ENCODE measurements around the gene SLC47A1.

The SLC47A1 gene

DNA sequence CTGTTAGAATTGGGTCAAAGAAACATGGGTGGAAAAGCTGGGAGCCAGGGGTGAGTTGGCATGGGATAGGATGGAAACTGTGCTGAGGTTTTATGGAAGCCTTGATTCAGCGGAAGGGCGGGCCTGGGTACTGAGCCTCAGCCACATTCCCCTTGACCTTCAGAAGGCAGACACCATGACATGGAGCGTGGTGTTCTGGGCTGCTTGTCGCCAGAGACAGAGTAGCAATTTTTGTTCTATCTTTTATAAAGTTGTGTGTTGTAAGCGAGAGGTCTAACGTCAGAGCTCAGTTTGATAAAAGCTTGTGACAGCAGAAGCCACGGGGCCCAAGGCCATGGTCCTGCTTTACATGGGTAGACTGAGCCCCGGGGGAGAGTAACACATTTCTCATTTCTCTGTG, 50.2 kb downstream of the SLC47A1 start (continued):
- no peak for TF ChIP-seq REPIN1 (tag by site-specific recombination; IDR thresholded peaks at IDR 0.05; ENCODE audit: low read depth)
- no peak for TF ChIP-seq GLIS2 (tag by site-specific recombination; IDR thresholded peaks at IDR 0.05)
- TF ChIP-seq, protein P1, sequence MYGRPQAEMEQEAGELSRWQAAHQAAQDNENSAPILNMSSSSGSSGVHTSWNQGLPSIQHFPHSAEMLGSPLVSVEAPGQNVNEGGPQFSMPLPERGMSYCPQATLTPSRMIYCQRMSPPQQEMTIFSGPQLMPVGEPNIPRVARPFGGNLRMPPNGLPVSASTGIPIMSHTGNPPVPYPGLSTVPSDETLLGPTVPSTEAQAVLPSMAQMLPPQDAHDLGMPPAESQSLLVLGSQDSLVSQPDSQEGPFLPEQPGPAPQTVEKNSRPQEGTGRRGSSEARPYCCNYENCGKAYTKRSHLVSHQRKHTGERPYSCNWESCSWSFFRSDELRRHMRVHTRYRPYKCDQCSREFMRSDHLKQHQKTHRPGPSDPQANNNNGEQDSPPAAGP (tag by site-specific recombination; IDR thresholded peaks at IDR 0.05), result no peak

DNA sequence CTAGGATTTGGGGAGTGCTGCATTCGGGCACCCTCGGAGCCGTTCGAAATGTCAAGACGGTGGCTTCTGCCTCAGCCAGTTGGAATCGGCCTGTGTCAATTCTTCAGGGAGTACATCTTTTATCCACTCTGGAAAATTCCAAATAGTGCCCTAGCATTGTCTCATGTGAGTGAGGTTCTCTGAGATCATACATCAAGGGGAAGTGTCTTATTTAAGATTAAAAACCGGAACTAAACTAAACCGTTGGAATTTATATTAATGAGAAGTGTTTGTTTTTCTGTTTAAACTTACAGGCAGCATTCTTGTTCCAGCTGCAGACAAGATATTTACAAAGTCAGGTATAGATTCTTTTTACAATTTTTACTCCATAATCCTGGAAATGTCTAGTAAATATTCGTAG, 56.8 kb downstream of the SLC47A1 start:
- ChIA-PET POLR2A (no interaction called here), CTCF (no interaction called here)
- no peak overlapping the region for H3K27ac ChIP-seq (ENCODE audit: extremely low read depth, low read depth, low read length)
- TF ChIP-seq ZNF549 (tag by site-specific recombination; IDR thresholded peaks at IDR 0.05) (no peak), KLF9 (tag by site-specific recombination; IDR thresholded peaks at IDR 0.05; ENCODE audit: low read depth) (no peak), ZNF354C (tag by site-specific recombination; IDR thresholded peaks at IDR 0.05; ENCODE audit: borderline replicate concordance, low read depth) (no peak), ZNF335 (tag by site-specific recombination; conservative IDR thresholded peaks at IDR 0.05) (no peak), ZNF664 (tag by site-specific recombination; IDR thresholded peaks at IDR 0.05) (no peak), ZNF19 (tag by site-specific recombination; IDR thresholded peaks at IDR 0.05; ENCODE audit: low read depth) (no peak)
- TF ChIP-seq, protein P2, sequence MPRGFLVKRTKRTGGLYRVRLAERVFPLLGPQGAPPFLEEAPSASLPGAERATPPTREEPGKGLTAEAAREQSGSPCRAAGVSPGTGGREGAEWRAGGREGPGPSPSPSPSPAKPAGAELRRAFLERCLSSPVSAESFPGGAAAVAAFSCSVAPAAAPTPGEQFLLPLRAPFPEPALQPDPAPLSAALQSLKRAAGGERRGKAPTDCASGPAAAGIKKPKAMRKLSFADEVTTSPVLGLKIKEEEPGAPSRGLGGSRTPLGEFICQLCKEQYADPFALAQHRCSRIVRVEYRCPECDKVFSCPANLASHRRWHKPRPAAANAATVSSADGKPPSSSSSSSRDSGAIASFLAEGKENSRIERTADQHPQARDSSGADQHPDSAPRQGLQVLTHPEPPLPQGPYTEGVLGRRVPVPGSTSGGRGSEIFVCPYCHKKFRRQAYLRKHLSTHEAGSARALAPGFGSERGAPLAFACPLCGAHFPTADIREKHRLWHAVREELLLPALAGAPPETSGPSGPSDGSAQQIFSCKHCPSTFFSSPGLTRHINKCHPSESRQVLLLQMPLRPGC (tag by site-specific recombination; IDR thresholded peaks at IDR 0.05), result no peak
- TF ChIP-seq, protein P3, sequence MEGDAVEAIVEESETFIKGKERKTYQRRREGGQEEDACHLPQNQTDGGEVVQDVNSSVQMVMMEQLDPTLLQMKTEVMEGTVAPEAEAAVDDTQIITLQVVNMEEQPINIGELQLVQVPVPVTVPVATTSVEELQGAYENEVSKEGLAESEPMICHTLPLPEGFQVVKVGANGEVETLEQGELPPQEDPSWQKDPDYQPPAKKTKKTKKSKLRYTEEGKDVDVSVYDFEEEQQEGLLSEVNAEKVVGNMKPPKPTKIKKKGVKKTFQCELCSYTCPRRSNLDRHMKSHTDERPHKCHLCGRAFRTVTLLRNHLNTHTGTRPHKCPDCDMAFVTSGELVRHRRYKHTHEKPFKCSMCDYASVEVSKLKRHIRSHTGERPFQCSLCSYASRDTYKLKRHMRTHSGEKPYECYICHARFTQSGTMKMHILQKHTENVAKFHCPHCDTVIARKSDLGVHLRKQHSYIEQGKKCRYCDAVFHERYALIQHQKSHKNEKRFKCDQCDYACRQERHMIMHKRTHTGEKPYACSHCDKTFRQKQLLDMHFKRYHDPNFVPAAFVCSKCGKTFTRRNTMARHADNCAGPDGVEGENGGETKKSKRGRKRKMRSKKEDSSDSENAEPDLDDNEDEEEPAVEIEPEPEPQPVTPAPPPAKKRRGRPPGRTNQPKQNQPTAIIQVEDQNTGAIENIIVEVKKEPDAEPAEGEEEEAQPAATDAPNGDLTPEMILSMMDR (tag by site-specific recombination; IDR thresholded peaks at IDR 0.05), result no peak
- TF ChIP-seq, protein P4, sequence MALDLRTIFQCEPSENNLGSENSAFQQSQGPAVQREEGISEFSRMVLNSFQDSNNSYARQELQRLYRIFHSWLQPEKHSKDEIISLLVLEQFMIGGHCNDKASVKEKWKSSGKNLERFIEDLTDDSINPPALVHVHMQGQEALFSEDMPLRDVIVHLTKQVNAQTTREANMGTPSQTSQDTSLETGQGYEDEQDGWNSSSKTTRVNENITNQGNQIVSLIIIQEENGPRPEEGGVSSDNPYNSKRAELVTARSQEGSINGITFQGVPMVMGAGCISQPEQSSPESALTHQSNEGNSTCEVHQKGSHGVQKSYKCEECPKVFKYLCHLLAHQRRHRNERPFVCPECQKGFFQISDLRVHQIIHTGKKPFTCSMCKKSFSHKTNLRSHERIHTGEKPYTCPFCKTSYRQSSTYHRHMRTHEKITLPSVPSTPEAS (tag by site-specific recombination; IDR thresholded peaks at IDR 0.05), result no peak
- TF ChIP-seq, protein P5, sequence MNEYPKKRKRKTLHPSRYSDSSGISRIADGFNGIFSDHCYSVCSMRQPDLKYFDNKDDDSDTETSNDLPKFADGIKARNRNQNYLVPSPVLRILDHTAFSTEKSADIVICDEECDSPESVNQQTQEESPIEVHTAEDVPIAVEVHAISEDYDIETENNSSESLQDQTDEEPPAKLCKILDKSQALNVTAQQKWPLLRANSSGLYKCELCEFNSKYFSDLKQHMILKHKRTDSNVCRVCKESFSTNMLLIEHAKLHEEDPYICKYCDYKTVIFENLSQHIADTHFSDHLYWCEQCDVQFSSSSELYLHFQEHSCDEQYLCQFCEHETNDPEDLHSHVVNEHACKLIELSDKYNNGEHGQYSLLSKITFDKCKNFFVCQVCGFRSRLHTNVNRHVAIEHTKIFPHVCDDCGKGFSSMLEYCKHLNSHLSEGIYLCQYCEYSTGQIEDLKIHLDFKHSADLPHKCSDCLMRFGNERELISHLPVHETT (tag by site-specific recombination; IDR thresholded peaks at IDR 0.05), result no peak
- TF ChIP-seq, protein P6, sequence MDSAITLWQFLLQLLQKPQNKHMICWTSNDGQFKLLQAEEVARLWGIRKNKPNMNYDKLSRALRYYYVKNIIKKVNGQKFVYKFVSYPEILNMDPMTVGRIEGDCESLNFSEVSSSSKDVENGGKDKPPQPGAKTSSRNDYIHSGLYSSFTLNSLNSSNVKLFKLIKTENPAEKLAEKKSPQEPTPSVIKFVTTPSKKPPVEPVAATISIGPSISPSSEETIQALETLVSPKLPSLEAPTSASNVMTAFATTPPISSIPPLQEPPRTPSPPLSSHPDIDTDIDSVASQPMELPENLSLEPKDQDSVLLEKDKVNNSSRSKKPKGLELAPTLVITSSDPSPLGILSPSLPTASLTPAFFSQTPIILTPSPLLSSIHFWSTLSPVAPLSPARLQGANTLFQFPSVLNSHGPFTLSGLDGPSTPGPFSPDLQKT (IDR thresholded peaks at IDR 0.05; ENCODE audit: borderline replicate concordance, low read depth, low read length), result no peak
- TF ChIP-seq, protein P7, sequence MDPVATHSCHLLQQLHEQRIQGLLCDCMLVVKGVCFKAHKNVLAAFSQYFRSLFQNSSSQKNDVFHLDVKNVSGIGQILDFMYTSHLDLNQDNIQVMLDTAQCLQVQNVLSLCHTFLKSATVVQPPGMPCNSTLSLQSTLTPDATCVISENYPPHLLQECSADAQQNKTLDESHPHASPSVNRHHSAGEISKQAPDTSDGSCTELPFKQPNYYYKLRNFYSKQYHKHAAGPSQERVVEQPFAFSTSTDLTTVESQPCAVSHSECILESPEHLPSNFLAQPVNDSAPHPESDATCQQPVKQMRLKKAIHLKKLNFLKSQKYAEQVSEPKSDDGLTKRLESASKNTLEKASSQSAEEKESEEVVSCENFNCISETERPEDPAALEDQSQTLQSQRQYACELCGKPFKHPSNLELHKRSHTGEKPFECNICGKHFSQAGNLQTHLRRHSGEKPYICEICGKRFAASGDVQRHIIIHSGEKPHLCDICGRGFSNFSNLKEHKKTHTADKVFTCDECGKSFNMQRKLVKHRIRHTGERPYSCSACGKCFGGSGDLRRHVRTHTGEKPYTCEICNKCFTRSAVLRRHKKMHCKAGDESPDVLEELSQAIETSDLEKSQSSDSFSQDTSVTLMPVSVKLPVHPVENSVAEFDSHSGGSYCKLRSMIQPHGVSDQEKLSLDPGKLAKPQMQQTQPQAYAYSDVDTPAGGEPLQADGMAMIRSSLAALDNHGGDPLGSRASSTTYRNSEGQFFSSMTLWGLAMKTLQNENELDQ (tag by site-specific recombination; IDR thresholded peaks at IDR 0.05; ENCODE audit: low read depth), result no peak
- TF ChIP-seq, protein P8, sequence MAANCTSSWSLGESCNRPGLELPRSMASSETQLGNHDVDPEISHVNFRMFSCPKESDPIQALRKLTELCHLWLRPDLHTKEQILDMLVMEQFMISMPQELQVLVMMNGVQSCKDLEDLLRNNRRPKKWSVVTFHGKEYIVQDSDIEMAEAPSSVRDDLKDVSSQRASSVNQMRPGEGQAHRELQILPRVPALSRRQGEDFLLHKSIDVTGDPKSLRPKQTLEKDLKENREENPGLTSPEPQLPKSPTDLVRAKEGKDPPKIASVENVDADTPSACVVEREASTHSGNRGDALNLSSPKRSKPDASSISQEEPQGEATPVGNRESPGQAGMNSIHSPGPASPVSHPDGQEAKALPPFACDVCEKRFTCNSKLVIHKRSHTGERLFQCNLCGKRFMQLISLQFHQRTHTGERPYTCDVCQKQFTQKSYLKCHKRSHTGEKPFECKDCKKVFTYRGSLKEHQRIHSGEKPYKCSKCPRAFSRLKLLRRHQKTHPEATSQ (tag by site-specific recombination; IDR thresholded peaks at IDR 0.05), result no peak
- TF ChIP-seq, protein P9, sequence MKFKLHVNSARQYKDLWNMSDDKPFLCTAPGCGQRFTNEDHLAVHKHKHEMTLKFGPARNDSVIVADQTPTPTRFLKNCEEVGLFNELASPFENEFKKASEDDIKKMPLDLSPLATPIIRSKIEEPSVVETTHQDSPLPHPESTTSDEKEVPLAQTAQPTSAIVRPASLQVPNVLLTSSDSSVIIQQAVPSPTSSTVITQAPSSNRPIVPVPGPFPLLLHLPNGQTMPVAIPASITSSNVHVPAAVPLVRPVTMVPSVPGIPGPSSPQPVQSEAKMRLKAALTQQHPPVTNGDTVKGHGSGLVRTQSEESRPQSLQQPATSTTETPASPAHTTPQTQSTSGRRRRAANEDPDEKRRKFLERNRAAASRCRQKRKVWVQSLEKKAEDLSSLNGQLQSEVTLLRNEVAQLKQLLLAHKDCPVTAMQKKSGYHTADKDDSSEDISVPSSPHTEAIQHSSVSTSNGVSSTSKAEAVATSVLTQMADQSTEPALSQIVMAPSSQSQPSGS (tag by site-specific recombination; IDR thresholded peaks at IDR 0.05; ENCODE audit: low read depth), result no peak
- TF ChIP-seq, protein P10, sequence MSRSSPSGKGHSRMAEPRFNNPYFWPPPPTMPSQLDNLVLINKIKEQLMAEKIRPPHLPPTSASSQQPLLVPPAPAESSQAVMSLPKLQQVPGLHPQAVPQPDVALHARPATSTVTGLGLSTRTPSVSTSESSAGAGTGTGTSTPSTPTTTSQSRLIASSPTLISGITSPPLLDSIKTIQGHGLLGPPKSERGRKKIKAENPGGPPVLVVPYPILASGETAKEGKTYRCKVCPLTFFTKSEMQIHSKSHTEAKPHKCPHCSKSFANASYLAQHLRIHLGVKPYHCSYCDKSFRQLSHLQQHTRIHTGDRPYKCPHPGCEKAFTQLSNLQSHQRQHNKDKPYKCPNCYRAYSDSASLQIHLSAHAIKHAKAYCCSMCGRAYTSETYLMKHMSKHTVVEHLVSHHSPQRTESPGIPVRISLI (tag by site-specific recombination; IDR thresholded peaks at IDR 0.05), result no peak

More for the DNA sequence above, 56.8 kb downstream of the SLC47A1 start:
- H3K36me3 ChIP-seq (ENCODE audit: control insufficient read depth in 2 of 2, insufficient read depth in 1 of 2, low read length in 2 of 2), result no peaks in the 10 kb centered on the region
- no peaks in the 10 kb centered on the region for H3K9me3 ChIP-seq (ENCODE audit: control insufficient read depth, insufficient read depth, low read depth, low read length)
- no peak overlapping the region for H3K4me3 ChIP-seq (ENCODE audit: low read depth, low read length)
- no peaks in the 10 kb centered on the region for H3K4me1 ChIP-seq (ENCODE audit: control insufficient read depth, insufficient read depth, low read length)

Data from HEK293 (cell line).